Jurkat, Clone E6-1 (cell line): Measurements from ENCODE around the gene CLDN20. TPM values are rescaled to one million over a fixed set of nuclear protein-coding genes. Genes with fewer than 3 reads are reported as not detected.
"Not testable (repeated sequence)": the region's sequence is repeated elsewhere in the genome, so short reads cannot be mapped to it uniquely, and the experiment has no call there.

ENCODE experiments used
- DNase-seq: peaks from one replicate; pipeline ENCODE4 v3.0.0-alpha.2; 2011; ENCODE audit warnings: low read depth, low spot score
- H3K4me3 ChIP-seq: 2 replicates; pipeline ENCODE4 v1.5.1; 2011; ENCODE audit warnings: mild to moderate bottlenecking, low read length, control low read depth, moderate library complexity
- polyA plus RNA-seq: library from polyadenylated mRNA; unstranded; fragments of >200 nt; gene quantifications from one replicate; pipeline ENCODE4 v1.2.1, GENCODE V29; 2012; ENCODE audit warnings: missing spikeins; ENCODE audit not compliant: insufficient read length, insufficient read depth

Gene CLDN20
- not detected for polyA plus RNA-seq

GRCh38 chr6:155263373-155264063, at the start of gene CLDN20:
CLDN20 (plus strand) TSS chr6:155264013; CDS start chr6:155275720, 11,707 bp downstream.
- no peak for DNase-seq
- no peak within 1 kb of the TSS for H3K4me3 ChIP-seq

DNA sequence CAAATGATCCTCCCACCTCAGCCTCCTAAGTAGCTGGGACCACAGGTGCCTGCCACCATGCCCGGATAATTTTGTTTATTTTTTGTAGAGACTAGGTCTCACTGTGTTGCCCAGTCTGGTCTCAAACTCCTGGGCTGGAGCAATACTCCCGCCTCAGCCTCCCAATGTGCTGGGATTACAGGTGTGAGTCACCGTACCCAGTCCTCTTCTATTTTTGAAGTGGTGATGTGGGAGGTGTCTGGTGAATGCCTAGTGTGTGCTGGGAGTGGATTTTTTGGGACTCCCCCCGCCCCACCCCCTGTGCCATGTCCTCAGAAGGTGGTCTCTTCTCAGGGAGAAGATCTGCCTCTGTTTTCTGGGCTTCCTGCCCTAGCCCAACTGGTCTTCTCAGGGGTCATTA, 47.9 kb upstream of the CLDN20 start:
- no peak for DNase-seq
- no peak overlapping the region for H3K4me3 ChIP-seq

DNA sequence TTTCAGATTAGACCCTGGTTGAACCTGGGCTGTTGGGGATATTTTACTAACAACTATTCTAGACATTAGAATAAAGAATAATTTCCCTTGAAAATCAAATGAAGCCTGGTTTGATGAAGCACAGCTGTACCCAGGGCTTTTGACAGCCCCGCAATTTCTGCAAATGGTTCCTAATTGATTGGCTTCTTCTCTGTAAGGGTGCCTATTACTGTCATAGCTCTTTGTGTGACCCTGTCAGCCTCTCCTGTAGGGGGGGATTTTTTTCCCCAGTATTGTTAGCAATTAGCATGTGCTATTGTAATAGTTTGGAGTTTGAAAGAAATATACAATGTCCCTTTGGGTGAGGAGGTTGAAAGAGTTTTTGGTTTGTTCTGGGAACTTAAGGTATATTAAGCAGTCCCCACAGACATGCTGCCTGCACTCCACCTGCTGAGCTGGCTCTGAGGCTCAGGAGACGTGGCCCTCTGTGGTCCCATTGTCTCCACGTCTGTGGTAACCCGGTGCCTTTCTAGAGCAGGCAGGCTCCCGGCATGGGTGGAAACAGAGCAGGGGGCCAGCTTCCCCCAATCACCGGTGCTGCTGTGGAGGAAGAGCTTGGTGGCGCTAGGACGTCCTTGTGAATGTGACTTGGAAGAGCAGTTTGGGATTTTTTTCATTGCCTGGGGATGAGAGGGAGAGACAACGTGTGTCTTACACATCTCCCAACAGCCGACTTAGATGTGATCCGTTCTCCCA, 47.3 kb upstream of the CLDN20 start:
- no peak for DNase-seq
- no peak overlapping the region for H3K4me3 ChIP-seq

GRCh38 chr6:155218711-155219110, 45.1 kb upstream of the CLDN20 start:
- H3K4me3 ChIP-seq, DNase-seq: not testable (repeated sequence)

- DNase-seq: no peak
- no peak overlapping the region for H3K4me3 ChIP-seq
Measured at GRCh38 chr6:155219299-155219698, 44.5 kb upstream of the CLDN20 start.

GRCh38 chr6:155219858-155220301, 43.9 kb upstream of the CLDN20 start:
- DNase-seq: no peak
- H3K4me3 ChIP-seq: no peak overlapping the region

GRCh38 chr6:155221086-155221485, 42.7 kb upstream of the CLDN20 start:
- DNase-seq: no peak
- H3K4me3 ChIP-seq: no peak overlapping the region

- H3K4me3 ChIP-seq: no peak overlapping the region
Measured at GRCh38 chr6:155222506-155222905, 41.3 kb upstream of the CLDN20 start.

DNA sequence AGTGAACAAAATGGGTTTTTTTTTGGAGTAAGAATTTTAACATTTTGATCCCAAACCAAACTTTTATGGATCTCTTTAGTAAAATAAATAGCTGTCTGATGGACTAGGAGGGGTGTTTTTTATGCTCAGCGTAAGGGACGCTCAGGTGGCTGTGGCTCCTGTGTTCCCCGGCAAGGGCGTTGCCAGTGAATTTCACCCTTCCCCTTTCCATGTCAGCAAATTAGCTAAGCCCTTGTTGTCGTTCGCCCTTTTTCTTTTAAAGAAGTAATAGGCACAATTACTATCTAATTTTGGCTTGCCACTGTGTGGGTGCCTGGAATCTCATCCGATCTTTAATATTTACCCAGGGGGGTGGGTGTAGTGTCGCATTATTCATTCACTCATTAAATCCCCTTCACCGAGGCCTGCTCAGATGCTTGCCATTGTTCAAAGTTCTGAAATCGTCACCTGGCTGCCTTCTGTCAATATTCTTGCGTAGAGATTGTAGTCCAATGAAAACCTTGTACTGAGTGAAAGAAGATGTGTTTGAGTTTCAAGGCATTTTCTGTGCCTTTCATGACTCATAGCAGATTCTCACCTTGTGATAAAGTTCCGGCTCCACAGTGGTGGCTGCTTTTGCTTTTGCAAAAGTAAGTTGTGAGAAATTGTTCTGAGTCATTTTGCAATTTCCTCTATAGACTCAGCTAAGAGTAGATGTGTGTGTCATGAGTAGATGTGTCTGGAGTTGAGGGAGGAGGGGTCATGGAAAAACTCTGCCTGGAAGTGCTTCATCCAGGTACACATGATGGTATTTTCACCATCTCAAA, 40.0 kb upstream of the CLDN20 start:
- no peak for DNase-seq

More at GRCh38 chr6:155222506-155222905, 41.3 kb upstream of the CLDN20 start:
- DNase-seq: no peak

DNA sequence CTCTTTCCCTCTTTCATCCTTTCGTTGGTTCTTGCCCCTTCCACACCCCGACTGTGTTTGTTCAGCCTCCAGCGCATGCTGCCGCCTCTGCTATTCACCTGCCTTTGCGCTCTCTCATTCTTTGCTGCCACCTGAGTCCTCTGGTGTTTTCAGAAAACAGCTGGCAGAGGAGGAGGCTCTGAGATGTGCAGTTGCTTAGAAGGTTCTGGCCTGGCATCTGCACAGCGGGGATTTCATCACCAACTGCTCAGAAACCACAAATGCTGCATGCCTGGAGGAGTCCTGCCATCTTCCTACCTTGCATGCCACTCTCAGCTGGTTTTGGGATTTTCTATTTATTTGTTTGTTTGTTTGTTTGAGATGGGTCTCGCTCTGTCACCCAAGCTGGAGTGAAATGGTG, 39.2 kb upstream of the CLDN20 start:
- H3K4me3 ChIP-seq: no peak overlapping the region
- no peak for DNase-seq

More for the DNA sequence above, 40.0 kb upstream of the CLDN20 start:
- no peak overlapping the region for H3K4me3 ChIP-seq

- H3K4me3 ChIP-seq: no peak overlapping the region
- DNase-seq: no peak
Measured at GRCh38 chr6:155227046-155227445, 36.8 kb upstream of the CLDN20 start.

DNA sequence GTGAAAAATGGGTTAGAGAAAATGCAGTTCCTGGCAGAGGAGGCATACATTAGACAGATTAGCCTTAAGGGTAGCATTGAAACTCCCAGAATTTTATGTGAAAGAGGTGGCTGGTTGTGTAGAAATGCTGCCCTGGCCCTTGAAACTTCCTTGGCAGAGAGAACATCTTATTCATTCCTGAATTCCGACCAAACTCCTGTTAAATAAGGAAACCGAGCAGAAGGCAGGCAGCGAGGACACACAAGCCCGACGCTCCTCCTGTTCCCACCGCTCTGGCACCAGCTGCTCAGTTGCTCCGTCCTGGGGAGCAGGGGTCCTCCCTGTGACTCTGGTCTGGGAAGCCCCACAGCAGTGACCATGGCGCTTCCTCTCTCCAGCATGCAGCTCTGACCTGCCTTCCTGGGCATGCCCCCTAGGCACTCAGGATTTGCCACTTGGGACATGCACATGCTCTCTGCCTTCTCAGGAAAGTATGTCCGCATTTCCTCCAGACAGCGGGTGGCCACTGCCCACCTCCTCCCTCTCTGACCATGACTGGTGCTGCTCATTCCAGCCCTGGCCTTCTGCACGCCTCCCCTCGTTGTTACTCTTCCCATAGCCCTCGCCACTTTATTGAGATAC, 35.2 kb upstream of the CLDN20 start:
- no peak for DNase-seq
- no peak overlapping the region for H3K4me3 ChIP-seq

DNA sequence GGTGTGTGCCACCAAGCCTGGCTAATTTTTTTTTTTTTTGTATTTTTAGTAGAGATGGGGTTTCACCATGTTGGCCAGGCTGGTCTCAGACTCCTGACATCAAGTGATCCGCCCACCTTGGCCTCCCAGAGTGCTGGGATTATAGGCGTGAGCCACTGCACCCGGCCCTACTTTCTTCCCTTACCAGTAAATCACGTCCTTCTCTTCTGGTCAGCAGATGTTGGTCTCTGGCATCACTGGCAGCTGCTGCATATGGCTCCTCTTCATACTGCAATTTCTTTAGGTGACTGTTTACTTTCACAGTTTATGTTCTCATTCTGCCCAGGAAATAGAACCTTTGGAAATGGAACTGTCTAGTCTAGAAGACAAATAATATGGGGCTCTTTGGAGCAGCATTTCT, 32.8 kb upstream of the CLDN20 start:
- H3K4me3 ChIP-seq, DNase-seq: not testable (repeated sequence)

DNA sequence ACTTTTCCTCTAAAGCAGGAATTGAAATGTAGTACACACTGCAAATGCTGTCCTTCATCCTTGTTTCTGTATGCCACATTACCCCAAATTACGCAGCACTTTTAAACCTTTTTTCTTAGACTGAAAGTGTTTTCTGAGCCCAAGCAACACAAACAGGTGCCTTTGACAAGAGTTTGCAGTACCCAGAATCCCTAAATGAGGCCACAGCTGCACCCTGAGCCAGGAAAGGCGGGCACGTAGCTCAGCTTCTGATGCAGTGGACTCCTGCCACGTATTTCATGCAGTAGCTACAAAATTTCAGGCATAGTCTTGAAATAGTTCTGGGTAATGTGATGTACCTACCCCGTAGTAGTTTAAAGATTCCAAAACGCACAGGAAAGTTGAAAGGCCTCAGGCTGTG, 31.0 kb upstream of the CLDN20 start:
- no peak overlapping the region for H3K4me3 ChIP-seq
- DNase-seq: no peak

DNA sequence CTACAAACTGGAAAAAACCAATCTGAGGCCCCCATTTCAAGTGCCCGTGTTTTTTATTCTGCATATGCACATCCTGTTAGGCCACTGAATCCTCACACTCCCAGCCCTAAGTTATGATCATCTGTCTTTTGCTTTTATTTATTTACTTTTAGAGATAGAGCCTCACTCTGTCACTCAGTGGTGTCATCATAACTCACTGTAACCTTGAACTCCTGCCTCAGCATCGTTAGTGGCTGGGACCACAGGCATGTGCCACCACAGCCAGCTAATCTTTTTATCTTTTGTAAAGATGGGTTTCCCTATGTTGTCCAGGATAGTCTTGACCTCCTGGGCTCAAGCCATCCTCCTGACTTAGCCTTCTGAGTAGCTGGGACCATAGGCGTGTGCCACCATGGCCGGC, 29.6 kb upstream of the CLDN20 start:
- no peak overlapping the region for H3K4me3 ChIP-seq
- DNase-seq: no peak

DNA sequence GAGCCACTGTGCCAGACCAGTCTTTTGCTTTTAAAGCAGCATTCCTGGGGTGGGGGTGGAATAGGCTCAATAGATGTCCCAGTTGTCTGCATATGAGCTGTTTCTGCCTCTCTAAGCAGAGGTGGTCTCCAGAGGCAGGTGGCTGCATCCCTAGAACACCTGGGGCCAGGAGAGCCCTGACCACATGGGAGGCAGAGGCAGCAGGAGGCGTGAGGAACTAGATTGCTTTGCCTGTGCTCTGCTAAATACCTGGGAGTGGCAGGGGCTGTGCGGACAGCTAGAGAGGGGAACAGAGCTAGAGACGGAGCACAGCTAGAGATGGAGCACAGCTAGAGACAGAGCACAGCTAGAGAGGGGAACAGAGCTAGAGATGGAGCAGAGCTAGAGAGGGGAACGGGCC, 29.1 kb upstream of the CLDN20 start:
- no peak for DNase-seq

DNA sequence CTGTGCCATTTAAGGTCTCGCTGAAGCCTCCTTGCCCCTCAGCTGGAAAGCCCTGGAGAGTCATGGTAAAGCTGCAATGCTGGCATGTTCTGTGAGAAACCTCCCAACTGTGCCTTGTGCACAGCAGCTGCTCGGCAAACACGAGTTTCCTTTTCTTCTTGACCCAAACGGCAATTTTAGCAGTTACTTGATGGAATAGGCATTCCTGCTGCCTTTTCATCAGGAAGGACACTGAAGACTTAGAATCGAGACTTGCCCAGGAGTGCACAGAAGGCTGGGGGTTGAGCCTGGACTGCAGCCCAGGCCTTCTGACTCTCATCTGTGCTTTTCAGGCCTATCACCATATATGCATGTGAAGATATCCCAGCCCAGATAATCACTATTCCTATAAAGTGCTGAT, 28.7 kb upstream of the CLDN20 start:
- H3K4me3 ChIP-seq: no peak overlapping the region
- DNase-seq: no peak

More for the DNA sequence above, 29.1 kb upstream of the CLDN20 start:
- no peak overlapping the region for H3K4me3 ChIP-seq

GRCh38 chr6:155237613-155238012, 26.2 kb upstream of the CLDN20 start:
- no peak overlapping the region for H3K4me3 ChIP-seq
- no peak for DNase-seq

- DNase-seq: no peak
- no peak overlapping the region for H3K4me3 ChIP-seq
Measured at GRCh38 chr6:155240905-155241600, 22.8 kb upstream of the CLDN20 start.
